ENCODE measurements around the gene SRR.
"Not testable (repeated sequence)": the region's sequence is repeated elsewhere in the genome, so short reads cannot be mapped to it uniquely, and the experiment has no call there.

The SRR gene

DNA sequence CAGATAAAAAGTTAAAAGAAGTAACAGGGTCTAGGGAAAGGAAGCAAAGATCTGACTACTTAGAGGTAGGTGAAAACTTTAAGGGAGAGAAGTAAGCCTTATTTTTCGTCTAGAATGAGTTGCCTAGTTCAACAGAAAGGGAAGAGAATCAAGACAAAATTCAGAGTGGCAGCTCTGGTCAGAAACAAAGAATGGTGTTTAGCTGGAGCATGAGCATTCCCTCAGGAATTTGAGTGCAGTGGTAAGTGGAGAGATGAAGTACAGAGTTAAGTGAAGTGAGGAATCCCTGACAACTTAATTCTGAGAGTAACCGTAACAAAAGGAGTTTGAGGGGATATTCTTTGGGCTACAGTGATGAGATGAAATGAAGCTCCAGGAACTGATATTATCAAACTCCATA lies 11.7 kb upstream of the SRR start:
- no peak for DNase-seq (ENCODE audit: low read depth)

- no peak for DNase-seq (ENCODE audit: low read depth)
Observed at GRCh38 chr17:2295575-2295974, 8.2 kb upstream of the SRR start.

GRCh38 chr17:2297023-2297422 lies 6.7 kb upstream of the SRR start:
- DNase-seq (ENCODE audit: low read depth) = no peak

DNA sequence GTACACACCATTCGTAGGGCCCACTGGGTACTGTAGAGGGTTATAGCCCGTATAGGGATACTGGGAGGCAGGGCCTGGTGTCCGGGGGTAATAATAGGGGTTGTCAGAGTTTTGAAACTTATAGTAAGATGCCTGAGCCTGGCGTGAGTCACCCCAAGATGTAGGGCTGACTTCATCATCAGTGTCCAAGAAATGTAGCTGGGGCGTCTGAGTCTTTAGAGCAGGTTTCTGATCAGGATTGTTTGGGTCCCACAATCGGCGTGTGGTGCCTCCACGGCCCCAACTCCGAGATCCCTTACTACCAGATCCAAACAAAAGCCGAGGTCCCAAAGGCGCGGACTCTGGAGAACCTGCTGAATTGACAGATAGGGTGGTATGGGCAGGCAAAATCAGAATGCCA lies 4.6 kb upstream of the SRR start:
- no peak for DNase-seq (ENCODE audit: low read depth)

GRCh38 chr17:2299756-2300155 lies 4.0 kb upstream of the SRR start:
- DNase-seq (ENCODE audit: low read depth) = no peak

DNA sequence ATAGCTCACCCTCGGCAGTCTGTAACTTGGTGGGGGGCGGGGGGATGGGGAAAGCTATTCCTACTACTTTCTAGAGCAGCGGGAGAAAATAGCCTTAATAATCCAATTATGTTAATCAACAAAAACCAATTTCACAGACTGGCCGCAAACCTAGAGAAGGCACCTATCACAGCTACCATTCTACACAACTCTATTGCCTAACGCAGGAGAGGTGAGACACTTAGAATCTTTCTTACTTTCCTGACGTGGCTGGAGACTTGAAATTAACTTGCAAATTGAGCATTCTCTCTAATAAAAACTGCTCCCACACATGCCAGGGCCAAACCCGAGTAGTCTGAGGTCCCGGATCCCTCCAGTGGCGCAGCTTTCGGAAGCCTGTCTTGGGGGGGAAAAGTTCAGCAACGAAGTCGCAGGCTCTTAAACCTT lies 959 bp upstream of the SRR start:
- no peak for DNase-seq (ENCODE audit: low read depth)

- no peak for DNase-seq (ENCODE audit: low read depth)
Observed at GRCh38 chr17:2304931-2305330, 1.2 kb downstream of the SRR start.

DNA sequence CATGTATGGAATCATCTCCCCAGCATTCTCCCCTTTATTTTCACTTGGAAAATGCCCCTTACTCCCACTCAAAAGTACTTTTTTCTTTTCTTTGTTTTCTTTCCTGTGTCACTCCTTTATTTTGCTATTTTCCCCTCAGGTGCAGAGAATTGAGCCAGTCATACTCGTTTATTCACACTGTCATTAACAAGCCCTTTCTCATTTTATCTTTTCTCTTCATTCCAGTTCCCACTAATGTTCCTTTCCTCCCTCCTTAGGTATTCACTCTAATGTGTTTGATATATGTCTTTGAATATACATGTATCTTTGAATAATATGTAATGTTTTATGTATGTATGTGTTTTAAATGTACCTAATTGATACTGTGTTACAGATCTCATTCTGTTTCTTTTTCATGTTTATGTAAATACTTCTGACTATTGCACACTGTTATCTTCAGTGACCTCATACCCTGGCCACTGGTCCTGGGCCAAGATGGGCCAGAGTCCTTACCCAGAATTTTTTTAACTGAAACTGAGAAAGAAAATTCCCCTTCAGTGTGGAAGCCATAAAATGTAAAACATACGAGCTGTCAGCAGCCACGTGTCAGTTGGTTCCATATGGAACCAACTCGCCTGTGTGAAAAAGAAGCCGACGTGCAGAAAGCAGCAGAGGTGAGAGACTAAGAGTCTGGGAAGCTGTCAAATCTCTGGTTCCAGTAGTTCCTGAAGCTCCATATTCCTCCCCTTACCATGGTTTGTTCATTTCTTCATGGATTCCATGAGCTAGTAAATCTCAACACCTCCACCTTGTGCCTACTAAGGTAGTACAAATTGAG lies 5.8 kb downstream of the SRR start:
- DNase-seq (ENCODE audit: low read depth) = no peak

GRCh38 chr17:2312736-2313135 lies 9.0 kb downstream of the SRR start:
- DNase-seq (ENCODE audit: low read depth) = no peak

GRCh38 chr17:2316916-2317205 lies 13.1 kb downstream of the SRR start:
- DNase-seq (ENCODE audit: low read depth) = not testable (repeated sequence)

DNA sequence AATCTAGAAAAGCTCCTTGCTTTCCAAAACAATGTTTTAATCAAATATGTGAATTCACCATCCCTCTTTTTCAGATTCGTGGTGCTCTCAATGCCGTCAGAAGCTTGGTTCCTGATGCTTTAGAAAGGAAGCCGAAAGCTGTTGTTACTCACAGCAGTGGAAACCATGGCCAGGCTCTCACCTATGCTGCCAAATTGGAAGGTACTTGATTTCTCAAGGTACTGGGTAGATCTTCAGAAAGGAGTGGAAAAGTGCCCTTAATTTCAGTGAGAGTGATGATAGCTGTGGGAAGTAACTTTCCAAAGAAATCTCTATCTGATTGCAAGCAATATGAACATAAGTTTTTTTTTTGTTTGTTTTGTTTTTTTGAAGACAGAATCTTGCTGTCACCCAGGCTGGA lies 14.0 kb downstream of the SRR start:
- DNase-seq (ENCODE audit: low read depth) = no peak

DNA sequence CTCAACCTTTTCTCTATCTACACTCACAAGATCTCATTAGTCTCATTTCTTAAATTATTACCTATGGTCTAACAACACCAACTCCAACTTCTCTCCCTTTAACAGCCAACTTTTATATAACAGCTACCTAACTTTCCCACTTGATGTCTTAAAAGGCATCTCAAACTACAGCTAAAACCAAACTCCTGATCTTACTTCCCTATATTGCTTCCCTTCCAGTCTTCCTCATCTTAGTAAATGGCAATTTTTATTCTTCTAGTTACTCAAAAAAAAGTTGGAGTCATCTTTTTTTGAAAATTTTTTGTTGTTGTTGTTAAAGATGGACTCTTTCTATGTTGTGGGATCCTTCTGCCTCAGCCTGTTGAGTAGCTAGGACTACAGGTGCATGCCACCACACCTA lies 15.3 kb downstream of the SRR start:
- DNase-seq (ENCODE audit: low read depth) = no peak

DNA sequence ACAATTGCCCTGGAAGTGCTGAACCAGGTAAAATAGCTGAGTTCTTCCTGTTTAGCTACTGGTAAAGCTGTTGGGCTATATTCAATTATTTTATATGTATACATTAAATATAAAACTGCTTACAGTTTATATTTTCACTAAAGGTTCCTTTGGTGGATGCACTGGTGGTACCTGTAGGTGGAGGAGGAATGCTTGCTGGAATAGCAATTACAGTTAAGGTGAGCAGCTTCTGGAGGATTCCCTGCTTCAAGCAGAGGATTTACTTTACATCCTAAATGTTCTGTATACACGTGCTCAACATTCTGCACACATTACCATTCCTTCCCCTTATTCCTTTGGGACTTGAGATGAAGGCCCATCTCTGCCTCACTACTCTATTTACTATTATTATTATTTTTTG lies 17.6 kb downstream of the SRR start:
- DNase-seq (ENCODE audit: low read depth) = no peak

DNA sequence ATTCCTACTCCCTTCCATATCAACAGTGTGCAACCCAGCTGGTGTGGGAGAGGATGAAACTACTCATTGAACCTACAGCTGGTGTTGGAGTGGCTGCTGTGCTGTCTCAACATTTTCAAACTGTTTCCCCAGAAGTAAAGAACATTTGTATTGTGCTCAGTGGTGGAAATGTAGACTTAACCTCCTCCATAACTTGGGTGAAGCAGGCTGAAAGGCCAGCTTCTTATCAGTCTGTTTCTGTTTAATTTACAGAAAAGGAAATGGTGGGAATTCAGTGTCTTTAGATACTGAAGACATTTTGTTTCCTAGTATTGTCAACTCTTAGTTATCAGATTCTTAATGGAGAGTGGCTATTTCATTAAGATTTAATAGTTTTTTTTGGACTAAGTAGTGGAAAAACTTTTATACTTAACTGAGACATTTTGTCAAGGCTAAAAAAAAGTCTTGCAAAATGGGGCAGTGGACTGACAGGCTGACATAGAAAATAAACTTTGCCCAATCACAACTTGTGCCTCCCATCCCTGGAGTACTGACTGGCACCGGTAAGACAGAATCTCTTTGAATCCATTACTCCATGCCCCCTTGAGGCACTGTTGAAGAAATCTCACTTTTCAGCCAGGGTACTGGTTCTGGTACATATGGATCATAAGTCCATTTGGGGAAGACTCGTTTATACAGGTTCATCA lies 20.0 kb downstream of the SRR start:
- DNase-seq (ENCODE audit: low read depth) = no peak

DNA sequence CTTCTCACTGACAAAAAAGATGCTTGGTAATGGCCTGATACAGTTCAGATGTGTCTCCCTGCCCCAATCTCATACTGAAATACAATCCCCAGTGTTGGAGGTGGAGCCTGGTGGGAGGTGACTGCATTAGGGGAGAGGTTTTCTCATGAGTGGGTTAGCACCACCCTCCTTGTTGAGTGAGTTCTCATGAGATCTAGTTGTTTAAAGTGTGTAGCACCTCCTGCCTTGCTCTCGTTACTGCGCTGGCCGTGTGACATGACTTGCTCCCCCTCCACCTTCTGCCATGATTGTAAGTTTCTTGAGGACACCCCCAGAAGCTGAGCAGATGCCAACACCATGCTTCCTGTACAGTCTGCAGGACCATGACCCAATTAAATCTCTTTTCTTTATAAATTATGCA lies 27.6 kb downstream of the SRR start:
- DNase-seq (ENCODE audit: low read depth) = no peak

DNA sequence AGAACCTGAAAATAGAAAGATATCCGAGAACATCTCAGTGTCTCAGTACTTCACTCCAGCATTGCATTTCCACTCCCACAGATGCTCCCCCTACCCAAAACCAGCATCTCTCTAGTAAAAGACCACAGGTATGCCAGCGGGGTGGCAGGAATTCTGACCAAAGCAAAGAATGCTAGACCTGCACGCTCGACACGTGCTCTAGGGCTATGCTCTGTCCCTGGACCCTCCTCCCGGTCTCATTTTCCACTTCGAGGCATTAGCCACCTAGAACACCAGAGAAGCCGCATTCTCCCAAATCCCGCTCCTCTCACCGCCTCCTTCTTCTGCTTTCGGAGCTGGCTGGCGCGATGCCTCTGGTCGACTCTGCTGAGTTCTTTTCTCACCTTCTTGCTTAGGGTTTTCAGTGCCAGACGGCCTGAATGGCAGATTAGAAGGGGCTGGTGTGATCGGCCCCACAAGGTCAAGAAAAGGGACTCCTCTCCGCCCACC lies 32.0 kb downstream of the SRR start:
- DNase-seq (ENCODE audit: low read depth) = no peak

GRCh38 chr17:2336215-2336851 lies 32.6 kb downstream of the SRR start, which contains the start of gene TSR1:
Gene TSR1 (minus strand): TSS chr17:2336457. CDS start chr17:2336427, 30 bp downstream.
- peak; percentile 79 for DNase-seq (ENCODE audit: low read depth)

DNA sequence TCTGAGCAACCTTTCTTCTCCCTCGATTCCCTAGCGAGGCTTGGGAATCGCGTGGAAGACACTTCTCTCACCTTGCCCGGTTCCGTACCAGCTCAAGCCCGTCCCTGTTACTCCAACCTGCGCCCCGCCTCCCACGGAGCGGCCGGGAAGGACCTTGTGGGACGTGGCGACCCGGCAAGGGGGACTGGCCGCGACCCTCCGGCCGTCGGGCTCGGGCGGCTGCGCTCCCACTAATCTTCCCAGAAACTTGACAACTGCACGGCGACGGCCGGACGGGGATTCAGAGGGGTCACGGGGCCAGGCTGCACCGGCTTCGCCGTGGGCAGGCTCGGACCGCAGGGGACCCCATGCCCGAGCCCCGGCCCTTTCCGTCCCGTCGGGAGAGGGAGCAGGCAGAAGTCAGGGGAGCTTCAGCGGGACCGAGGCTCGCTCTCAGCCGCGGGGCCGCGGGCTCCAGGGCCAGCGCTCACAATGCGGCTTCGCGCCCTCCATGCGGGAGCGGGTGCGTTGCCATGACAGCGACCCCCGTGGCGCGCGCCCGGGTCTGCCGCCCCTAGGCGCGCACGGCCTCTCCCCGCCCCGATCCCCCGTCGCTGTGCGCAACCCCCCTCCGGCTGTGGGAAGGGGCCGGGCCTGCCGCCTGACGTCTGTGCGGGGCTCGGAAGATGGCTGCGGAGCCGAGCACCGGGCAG lies 33.2 kb downstream of the SRR start, which contains the start of gene SGSM2:
SGSM2 (plus strand) TSS at position 650 of the 692 bp plus-strand sequence. CDS start 188 bp downstream, outside the sequence.
- DNase-seq (ENCODE audit: low read depth) = peak; percentile 73

DNA sequence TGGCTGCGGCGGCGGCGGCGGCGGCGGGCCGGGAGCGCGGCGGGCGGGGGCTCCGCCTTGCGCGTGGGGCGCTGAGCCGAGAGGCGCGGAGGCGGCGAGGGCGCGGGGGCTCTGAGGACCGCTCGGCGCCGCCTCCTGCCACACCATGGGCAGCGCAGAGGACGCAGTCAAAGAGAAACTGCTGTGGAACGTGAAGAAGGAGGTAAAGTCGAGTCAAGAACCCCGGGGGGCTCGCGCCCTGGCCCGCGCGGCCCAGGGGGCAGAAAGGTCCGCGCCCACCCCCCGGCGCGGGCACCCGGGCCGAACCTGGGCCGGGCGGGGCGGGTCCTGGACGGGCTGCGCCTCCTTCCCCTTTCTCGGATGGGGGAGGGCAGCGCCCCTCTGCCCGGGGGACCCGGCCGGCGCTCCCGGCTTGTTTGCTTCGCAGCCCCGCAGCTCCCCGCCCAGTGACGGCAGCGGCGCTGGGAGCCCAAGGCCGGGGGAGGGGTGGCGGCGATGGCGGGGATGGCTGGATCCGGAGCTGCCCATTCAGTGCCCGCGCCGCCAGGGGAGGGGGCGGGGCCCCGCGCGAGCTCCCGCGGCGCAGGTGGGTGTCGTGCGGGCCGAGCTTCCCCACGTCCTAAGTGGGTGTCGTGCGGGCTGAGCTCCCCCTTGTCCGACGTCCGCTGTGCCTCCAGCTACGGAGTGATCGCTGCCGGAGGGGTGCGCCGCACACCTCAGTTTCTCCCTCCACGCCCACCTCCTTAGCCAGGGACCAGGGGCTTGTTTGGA lies 34.0 kb downstream of the SRR start:
- DNase-seq (ENCODE audit: low read depth) = peak; percentile 44

- DNase-seq (ENCODE audit: low read depth) = no peak
Observed at GRCh38 chr17:2338315-2338657, 34.5 kb downstream of the SRR start.

DNA sequence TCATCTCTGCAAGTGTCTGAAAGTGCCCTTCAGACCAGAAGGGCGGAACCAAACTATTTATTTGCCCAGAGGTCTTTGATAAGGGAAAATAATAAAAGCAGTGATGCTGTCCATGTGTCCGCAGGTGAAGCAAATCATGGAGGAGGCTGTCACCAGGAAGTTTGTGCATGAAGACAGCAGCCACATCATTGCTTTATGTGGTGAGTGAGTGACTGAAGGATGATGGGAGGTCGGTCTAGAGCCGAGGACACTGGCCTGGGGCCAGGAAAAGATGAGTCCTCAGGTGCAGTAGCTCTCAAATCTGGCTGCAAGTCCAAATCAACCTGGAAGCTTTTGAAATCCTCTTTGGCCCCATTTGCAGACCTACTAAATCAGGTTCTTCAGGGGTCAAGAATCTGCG lies 39.7 kb downstream of the SRR start:
- DNase-seq (ENCODE audit: low read depth) = no peak

GRCh38 chr17:2344528-2344927 lies 40.8 kb downstream of the SRR start:
- DNase-seq (ENCODE audit: low read depth) = no peak

All from T-helper 22 cell (primary cell).